Limb (tissue), 2 donors: ENCODE data around the gene PCDHA1.
A peak's percentile ranks its signal among the peaks of the same experiment; 100 is the strongest.

Source experiments
- DNase-seq, 2 donors: peaks; one replicate each; pipeline ENCODE4 v3.0.0-alpha.2; 2016; ENCODE audit errors: extremely low spot score in 2 of 2

Gene PCDHA1

DNA sequence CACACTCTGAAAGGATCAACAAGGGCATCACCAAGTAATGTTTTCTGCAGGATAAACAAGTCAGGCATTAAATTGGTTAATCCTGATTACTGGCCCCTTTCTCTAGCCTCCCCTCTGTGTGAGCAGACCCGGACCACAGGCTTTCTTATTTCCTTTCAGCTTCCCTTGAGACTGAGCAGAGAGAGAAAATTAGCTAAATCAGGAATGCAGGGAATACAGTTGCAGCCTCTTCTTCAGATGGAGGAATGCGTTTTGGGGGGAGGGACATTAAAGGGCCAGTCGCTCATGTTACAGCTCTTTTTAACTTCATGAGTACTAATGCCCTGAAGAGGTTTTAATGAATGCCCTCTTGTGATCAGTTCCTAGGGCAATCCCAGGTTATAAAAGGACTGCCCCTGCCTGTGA, 200.2 kb downstream of the PCDHA1 start:
- no peak for DNase-seq

DNA sequence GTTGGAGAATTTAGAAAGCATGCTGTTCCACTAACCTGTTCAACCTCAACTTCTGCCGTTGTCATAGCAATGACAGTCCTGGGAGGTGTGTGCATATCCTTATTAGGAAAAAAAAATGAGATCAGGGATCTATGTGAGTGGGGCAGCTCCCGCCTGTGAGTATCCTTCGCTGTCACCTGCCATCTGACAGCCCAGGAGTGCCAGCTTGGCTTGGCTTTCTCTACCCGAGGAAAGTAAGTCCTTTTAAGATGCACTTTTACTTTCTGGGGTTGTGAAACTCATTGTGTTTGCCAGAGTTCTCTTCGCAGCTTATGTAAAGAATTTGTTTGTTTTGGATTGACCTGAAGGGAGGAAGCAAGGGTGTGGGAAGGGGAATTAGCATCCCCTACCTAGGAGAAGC, 202.2 kb downstream of the PCDHA1 start:
- no peak for DNase-seq

DNA sequence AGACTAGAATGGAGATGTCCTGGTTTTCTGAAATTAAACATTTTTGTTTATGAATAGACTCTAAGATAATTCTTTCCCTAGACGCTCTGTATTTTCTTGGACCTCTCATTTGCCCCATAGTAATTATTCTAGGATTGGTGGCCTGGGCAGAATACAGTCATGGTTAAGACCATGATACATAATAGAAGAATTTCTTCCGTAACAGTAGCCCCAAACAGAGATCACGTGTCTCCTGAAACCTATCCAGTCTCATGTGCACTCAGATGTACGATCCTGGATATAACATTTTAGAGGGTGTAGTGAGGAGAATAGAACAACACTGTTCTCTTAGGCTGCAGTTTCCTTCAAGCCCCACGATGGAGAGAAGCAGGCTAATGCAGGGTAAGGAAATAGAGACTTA, 202.7 kb downstream of the PCDHA1 start:
- no peak for DNase-seq

DNA sequence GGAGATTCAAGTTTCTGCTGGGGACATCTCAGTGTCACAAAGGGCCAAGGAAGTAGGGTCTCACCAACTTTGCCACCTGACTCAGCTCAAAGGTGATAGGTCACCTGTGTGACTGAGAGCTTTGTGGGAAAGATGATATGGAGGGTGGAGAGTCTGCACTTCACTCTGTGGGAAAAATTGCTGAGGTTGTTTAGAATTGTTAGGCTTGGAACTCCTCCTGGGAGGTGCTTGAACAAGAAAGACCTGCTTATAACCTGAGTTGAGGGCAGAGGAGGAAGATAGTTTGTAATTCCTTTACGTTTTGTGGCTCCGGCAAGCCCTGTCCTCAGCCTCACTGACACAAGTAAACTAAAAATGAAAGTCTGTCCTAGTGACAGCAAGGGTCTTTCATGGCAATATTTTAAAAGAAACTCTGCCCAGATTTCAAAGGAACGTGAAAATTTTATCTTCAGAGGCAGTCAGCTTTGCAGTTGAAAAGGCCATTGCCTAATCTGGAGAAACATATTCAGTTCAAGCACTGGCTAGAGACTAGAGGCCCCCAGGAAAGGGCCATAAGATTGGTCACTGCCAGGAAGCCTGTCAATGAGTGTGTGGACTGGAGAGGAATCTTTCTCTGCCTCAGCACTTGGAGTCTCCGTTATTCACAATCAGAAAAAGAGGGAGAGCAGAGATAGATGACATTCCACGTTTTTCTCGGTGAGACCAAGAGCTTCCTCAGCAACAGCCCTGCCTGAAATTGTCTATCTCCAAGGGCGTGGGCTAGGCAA, 203.5 kb downstream of the PCDHA1 start:
- DNase-seq, result no peak

DNA sequence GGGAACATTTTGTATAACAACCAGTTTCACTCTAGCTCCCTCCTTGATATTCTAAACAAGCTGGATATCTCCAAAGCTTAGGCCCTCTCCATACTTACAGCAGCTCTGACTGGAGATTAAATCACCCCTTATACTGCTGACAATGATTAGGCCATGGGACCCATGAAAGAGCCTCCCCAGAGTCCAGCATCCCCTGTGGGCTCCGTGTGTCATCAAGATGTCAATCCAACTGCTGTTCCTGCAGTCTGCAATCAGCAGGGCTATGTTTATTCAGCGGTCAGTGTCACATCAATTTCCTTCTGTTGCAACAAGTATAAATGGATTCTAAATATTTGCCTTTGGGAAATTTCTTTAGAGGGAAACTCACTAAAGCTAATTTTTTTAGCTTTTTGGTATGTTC, 206.9 kb downstream of the PCDHA1 start:
- DNase-seq, result no peak

DNA sequence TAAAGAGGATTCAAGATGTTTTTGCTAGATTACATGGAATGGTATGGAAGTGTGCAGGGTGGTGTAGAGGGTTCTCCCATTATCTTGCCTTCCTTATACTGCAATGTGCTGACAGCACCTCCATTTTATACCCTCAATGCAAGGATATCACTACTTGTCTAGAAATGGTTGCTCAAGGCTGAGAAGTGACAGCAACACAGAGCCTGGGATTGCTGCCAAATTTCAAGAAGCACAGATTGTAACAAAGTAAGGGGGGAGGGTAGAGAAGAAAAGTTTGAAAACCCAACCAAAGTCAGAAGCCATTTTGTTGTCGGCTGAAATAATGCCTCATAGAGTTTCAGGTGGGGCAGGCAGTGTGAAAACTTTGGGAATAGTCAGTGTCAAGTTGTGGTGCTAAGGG, 210.1 kb downstream of the PCDHA1 start:
- no peak for DNase-seq

DNA sequence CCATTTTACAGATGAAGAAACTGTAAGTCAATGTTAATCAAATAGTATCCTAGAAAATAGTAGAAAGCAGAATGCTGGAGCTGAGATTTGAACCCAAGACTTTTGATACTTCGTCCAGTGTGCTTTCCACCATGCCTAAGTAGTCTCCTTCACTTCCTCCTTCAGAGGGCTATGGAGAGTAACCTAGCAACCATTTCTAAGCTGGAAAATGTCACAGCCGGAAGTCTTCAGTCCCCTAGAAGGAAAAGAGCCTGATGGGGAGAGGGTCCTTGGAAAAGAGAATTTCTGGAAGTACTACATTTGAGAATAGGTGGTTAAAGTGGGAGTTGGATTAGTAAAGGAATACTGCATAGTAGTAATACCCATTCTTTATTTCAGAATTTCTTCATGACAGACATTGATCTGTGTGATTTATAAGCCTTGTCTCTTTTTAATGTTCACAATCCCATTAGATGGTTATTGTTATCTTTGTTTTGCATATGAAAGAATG, 213.0 kb downstream of the PCDHA1 start:
- DNase-seq, result no peak

DNA sequence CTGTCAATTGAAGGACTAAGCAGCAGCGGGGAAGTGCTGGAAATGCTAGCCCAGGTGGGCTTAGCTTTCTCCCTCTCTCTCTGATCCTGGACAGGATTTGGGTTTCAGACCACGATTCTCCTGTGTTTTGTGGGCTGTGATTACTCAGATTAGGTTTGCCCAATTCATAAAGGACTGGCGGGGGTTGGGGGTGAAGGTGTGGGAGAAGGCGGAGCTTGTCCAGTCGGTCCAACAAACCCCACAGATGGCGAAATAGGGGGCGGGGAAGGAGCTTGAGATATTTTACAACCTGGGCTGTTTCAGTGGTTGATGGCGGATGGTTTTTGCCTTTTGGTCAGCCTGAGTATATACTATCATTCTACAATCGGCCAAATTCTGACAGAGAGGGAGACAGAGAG, 215.5 kb downstream of the PCDHA1 start:
- DNase-seq, result peak in 1 of 2 donors; percentile 44

DNA sequence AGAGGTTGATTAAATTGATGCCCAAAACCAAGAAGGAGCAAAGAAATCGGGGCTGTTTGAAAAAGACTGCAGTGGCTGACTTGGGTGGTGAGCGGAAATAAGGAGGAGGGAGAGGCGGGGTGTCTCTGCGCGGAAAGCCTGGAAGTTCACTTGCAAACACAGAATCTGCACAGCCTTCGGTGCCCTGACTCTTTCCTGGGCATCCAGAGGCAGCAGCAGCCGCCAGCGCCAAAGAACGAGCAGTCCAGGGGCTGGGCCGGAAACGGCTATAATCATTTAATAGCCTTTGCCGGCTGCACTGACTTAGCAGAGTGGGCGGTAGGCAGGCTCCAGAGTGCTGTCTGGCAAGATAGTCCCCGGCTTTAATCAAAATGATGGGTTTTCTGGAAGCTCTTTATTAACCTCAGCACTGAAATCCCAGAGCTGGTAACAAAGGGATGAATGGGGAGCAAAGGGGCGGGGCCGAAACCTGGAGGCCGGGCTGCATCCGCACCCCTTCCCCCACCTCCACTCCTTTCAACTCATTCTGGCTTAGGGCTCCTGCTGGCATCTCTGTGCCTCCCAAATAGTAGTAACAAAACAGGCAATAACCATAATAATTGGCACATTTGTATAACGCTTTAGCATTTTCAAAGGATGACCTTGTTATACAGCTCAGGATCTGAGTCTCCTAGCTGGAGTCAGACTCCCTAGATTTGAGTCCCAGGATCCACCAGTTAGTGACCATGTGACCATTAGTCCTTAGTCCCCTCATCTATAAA, 216.1 kb downstream of the PCDHA1 start:
- peak; percentile 15 to 55 for DNase-seq

DNA sequence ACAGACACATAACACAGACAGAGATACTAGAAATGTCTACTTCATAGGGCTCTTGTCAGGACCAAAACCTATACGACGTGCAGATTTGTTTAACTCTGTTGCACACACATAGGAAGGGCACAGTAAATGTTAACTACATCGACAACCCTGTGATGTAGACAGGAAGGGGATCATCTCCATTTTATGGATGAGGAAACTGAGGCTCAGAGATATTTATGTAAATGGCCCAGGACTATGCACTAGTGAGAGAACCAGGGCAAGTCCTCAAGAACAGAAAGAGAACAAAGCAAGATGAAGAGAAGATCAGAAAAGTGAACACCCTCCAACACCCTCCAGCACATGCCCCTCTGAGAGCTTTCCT, 216.6 kb downstream of the PCDHA1 start:
- DNase-seq, result no peak

DNA sequence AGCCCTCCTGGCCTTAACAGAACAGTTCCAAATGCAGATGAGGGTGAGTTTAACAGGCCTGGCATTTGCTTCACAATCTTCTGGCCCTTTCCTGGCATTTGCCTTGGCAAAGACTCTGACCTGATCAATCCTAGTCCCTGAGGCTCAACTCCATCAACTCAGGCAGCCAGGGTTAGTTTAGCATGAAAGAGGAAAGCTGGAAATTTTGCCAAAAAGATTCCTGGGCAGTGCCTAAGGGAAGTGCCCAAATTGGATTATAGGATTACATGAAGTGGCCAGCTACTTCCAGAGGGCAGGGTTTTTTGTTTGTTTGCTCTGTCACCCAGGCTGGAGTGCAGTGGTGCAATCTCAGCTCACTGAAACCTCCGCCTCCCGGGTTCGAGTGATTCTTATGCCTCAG, 217.1 kb downstream of the PCDHA1 start:
- DNase-seq, result no peak

DNA sequence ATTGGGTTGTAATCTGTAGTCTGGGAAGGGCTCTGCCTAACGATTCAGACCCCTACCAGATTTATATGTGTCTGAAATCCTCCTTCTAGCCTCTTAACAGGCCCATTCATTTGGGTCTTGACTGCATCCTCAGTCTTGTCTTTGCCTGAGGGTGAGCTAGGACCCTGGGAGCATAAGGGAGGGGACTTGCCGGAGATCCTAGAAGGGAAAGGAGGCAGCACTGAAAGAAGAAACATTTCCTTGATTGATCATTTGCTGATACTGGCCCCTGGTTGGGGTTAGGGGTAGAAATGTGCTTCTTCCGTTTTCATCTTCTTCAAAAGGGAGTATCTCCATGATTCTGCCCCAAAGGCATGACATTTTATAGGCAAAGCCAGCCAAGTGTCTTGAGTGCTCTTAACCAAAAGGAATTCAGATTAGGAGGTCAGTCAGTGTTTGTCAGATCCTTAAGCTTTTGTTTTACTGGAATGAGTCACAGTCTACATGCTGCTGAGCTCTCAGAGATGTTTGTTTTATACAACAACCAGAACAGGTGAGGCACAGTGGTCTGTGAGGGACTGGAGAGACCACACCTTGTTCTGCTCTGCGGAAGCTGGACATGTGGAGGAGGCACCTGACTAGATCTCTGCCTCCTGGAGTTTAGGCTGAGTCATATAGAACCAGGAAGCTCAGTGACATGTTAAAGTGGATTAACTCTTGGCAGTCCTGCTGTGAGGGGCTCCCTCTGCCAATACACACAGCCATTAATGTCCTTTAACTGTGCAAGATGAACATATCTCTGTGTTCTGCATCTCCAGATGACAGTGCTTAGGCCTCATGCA, 218.1 kb downstream of the PCDHA1 start:
- no peak for DNase-seq

DNA sequence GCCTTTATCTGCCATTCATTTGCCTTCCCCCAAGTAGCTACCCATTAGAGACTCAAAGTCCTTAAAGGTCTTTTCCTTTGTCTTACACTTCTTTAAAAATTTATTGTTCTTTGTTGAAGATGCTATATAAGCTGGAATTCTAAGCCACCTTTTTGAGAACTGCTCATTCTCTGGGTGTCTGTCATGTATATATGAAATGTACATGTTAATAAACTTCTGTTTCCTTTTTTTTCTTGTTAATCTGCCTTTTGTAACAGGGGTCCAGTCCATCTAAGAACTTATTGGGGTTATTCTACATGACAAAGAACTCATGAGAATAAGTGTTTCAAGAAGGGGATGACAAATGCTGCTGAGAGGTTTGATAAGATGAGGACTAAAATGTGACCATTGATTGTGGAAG, 221.9 kb downstream of the PCDHA1 start:
- DNase-seq, result no peak

DNA sequence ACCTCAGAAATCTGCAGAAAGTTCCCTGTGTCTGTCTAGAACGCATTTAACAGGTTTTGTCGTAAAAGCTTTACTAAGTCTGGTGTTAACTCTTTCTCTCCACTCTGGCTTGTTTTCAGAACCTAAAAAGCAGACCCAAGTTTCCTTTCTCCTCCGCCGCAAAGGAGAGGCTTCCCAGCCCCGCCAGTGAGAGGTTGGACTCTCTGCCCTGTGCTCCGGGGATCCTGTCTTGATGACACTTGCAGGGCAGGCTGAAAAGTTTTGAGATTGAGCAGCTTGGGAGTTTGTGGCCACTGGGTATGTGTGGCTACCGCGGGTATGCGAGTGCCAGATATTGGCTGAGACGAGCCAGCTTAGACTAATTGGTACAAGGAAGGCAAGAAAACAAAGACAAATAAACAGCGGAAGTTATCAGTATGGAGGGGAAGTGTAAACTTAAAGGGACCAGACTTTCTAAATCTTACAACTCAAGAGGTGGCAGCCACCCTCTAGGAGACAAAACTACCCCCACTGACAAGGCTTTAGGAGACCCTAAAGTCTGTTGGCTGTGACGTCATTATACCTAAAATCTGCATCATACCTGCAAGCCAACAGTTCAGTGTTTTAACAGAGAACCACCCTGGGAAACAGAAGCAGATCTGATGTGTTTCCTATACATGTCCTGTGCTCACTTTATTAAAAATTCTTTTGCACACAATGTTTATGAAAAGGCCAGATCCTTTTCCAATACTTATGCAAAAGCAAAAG, 224.3 kb downstream of the PCDHA1 start:
- no peak for DNase-seq

DNA sequence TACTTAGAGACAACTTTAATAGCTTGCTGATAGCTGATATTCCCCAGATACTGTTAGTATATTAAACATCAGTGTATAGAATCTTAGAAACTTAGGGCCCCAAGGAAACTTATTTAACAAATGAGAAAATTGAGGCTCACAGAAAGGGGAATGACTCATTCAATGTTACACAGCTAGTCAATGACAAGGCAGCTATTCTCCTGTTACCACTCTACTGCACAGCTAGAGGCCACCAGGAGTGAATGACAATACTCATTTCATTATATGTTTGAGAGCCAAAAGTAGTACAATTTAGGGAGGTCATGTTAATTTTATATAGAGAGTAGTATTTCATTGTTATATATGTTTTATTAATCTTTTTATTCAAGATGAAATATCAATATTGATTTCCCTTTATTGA, 232.0 kb downstream of the PCDHA1 start:
- DNase-seq, result no peak

DNA sequence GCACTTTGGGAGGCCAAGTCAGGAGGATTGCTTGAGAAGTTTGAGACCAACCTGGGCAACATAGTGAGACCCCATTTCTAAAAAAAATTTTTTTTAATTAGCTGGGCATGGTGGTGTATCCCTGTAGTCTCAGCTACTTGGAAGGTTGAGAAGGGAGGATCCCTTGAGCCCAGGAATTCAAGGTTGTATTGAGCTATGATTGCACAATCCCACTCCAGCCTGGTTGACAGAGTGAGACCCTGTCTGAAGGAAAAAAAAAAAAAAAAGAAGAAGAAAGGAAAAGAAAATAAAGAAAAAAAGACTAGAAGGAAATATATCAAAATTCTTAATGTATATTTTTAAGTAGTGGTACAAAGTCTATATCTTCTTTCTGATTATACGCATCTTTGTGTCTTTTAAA, 236.4 kb downstream of the PCDHA1 start:
- DNase-seq, result no peak

DNA sequence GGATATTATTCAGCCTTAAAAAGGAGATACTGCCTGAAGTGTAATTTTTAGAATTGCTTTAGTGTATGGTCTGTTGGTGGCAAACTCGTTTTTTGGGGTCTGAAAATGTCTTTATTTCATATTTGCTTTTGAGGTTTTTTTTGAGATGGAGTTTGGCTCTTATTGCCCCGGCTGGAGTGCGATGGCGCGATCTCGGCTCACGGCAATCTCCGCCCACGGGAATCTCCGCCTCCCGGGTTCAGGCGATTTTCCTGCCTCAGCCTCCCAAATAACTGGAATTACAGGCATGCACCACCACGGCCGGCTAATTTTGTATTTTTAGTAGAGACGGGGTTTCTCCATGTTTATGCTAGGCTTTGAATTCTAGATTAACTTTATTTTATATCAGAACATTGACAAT, 245.1 kb downstream of the PCDHA1 start:
- DNase-seq, result no peak

DNA sequence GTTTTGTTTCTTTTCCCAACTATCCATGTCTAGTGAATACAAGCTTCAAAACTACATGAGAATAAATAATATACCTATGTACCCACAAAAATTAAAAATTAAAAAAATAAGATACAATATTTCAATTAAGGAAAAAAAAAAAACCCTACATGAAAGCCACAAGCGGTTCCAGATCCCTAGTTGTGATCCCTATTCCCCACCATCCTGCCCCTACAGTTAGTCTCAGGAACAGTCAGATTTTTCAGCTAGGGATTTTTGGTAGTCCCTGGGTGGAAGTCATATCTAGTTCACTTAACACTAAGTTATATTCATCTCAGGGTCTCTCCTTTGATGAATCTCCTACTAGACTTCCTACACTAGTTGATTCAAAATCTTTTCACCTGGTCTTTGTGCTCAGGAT, 246.7 kb downstream of the PCDHA1 start:
- no peak for DNase-seq

DNA sequence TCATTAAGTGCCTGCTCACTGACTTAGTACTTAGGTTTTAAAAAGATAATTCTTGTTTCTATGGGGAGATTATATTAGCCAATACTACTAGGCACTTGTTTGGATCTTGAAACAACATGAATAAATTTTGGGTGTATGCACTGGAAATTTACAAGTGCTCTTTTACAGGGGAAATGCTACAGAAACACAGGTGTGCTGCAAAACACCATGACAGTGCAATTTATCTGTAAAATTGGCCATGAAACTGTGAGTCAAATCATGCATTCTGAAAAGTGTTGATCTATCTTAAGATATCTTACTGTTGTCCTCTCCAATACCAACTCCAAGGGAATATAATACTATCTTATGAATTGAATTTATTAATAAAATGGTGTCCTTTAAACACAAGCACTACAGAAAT, 253.1 kb downstream of the PCDHA1 start:
- DNase-seq, result no peak

DNA sequence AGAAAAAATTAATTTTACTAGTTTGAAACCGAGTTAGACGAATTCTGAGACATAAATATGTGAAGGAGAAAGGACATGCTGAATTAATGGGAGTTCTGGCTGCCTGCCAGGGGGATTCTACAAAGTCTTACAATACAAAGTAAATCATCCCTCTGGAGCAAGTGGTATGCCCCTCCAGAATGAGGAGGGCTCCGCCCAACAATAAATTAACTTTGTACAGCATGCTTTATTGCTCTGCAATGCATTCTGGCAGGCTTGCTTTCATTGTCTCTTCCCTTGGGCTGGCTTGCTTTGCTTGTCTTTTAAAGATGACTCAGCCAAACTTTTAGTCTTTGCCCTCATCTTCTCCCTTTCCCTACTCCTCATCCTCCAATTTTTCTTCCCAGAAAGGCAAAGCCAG, 253.6 kb downstream of the PCDHA1 start:
- peak; percentile 7 to 49 for DNase-seq

DNA sequence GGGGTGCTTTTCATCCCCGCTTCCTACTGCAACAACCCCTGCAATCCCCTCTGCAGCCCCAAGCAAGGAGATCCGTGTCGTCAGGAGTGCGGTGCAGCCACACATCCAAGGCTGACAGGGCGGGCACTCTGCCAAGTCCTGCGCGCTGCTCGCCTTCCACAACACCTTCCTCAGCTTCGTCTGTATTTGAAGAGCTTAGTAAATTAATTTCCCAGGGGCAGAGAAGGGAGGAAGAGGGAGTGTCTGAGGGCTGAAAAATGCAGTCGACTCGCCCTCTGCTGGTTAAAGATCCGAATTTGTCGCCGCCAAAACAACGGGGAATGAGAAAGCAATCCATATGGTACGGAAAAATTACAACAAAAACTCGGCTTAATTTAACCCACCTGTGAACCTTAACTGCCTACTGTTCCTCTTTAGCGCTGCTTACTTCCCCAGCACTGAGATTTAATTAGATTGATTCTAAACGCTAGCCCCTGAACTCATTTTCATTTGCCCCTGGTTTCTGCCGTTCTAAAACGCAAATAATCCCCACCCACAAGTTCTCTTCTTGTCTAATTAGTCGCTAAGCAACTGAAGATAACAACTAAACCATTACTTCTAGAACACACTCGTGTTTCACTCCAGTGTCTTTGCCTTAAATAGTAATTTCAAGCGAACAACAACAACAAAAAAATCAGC, 254.3 kb downstream of the PCDHA1 start:
- DNase-seq, result peak; percentile 11 to 69
